ENCODE measurements around the gene ALG5.

GRCh38 chr13:37039896-37040295 lies 40.8 kb upstream of the ALG5 start:
- TF ChIP-seq CTCF (IDR thresholded peaks at IDR 0.05; ENCODE audit: borderline replicate concordance, extremely low read depth, low read length, poor library complexity, severe bottlenecking) (no peak), EZH2 (IDR thresholded peaks at IDR 0.05; ENCODE audit: borderline replicate concordance, low read depth, low read length, severe bottlenecking) (no peak)
